Measurements from ENCODE around the gene FOXP1. TPM values are rescaled to one million over a fixed set of nuclear protein-coding genes. Genes with fewer than 3 reads are reported as not detected.

The FOXP1 gene
- polyA plus RNA-seq, 1 donor (not counting 4 experiments of a cell fraction or from before 2014, with no cell fraction given): 14.6 TPM

DNA sequence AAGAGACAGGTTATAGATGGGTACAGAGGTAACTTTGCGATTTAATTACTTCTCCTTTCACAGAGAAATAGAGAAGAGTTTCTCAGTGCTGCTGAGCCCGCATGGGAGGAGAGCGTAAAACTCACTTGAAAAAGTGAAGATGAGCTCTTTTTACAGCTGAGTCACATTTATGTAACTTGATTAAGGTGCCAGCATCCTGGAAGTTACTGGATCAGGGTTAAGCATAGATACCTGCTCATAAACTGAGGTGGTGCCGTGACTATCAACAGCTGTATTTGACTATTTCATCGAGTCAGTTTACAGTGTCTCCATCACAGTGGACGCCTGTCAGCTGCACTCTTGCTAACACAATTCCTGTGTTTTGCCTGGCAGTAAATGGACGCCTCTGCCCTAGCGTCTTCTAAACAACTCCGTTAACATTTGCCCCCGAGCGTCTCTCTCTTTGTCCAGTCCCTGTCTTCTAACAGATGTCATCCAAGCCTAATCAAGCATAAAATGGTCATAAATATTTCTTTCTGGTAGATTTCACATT, 414.6 kb downstream of the FOXP1 start:
- H3K36me3 ChIP-seq (ENCODE audit: control insufficient read depth in 2 of 2, extremely low read depth in 1 of 2, insufficient read depth in 2 of 2, low read length in 2 of 2): no peaks in the 10 kb centered on the region
- H3K4me3 ChIP-seq (ENCODE audit: control insufficient read depth in 2 of 3, extremely low read depth in 1 of 3, insufficient read depth in 2 of 3, low read depth in 1 of 3, low read length in 3 of 3): no peak overlapping the region
- FAIRE-seq: no peak
- no peak for DNase-seq (ENCODE audit: low read depth, low spot score)
- H4K20me1 ChIP-seq (ENCODE audit: control insufficient read depth, extremely low read depth, insufficient read depth, low read length): no peaks in the 10 kb centered on the region
- H3K9ac ChIP-seq (ENCODE audit: control insufficient read depth, extremely low read depth, insufficient read depth, low read length): no peak overlapping the region
- H3K4me1 ChIP-seq (ENCODE audit: control insufficient read depth, extremely low read depth, insufficient read depth, low read length): no peaks in the 10 kb centered on the region
- H3K79me2 ChIP-seq (ENCODE audit: control insufficient read depth, insufficient read depth, low read length): no peaks in the 10 kb centered on the region
- TF ChIP-seq EZH2 (IDR thresholded peaks at IDR 0.05; ENCODE audit: low read length): no peak
- TF ChIP-seq, protein P1, sequence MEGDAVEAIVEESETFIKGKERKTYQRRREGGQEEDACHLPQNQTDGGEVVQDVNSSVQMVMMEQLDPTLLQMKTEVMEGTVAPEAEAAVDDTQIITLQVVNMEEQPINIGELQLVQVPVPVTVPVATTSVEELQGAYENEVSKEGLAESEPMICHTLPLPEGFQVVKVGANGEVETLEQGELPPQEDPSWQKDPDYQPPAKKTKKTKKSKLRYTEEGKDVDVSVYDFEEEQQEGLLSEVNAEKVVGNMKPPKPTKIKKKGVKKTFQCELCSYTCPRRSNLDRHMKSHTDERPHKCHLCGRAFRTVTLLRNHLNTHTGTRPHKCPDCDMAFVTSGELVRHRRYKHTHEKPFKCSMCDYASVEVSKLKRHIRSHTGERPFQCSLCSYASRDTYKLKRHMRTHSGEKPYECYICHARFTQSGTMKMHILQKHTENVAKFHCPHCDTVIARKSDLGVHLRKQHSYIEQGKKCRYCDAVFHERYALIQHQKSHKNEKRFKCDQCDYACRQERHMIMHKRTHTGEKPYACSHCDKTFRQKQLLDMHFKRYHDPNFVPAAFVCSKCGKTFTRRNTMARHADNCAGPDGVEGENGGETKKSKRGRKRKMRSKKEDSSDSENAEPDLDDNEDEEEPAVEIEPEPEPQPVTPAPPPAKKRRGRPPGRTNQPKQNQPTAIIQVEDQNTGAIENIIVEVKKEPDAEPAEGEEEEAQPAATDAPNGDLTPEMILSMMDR (optimal IDR thresholded peaks at IDR 0.05 in 1 of 3, IDR thresholded peaks at IDR 0.05 in 1 of 3, conservative IDR thresholded peaks at IDR 0.05 in 1 of 3; ENCODE audit: extremely low read depth in 1 of 3, insufficient read depth in 2 of 3, low read length in 3 of 3): no peak
- H3K9me3 ChIP-seq (ENCODE audit: control insufficient read depth, low read depth, low read length): no peaks in the 10 kb centered on the region
- no peak overlapping the region for H3K4me2 ChIP-seq (ENCODE audit: control insufficient read depth, extremely low read depth, insufficient read depth, low read depth, low read length)
- no peak overlapping the region for H3K27ac ChIP-seq (ENCODE audit: control insufficient read depth, insufficient read depth, low read length)
- H2AFZ ChIP-seq (ENCODE audit: control insufficient read depth, low read length): no peak overlapping the region
- dilution Hi-C loops (cut with MboI; ENCODE audit: extremely low pct_ligation_motif_present, low sequenced_read_pairs): no loop called here
- H3K9me1 ChIP-seq (ENCODE audit: control insufficient read depth, extremely low read depth, insufficient read depth, low read length): no peaks in the 10 kb centered on the region
- H3K27me3 ChIP-seq (ENCODE audit: control insufficient read depth, extremely low read depth, insufficient read depth, low read length): no peaks in the 10 kb centered on the region

DNA sequence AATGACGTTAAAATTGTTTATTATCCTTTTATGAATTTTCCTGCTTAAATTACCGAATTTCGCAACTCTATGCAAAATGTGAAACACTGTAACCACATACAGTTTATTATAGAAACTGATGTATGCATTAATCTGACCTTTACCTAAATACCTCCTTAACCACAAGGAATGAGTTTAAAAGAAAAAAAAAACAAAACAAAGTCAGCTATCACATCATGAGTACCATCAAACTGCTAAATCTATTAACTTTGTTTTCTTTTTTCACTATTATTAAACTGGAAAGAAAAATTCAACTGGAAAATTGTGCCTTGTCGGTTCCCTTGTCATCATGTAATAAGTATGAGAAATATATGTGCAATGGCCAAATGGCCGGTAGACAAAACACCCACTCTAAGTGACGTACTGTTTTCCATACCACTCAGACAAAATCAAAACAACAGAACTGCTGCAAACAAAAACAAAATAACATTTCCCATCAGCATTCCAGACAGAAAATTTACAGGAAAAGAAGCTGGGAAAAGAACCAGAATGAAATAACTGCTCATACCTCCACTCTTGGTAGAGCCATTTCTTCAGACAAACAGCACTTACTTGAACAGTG, 415.3 kb downstream of the FOXP1 start:
- no peak for DNase-seq (ENCODE audit: low read depth, low spot score)
- dilution Hi-C loops (cut with MboI; ENCODE audit: extremely low pct_ligation_motif_present, low sequenced_read_pairs): no loop called here
- no peak overlapping the region for H3K27ac ChIP-seq (ENCODE audit: control insufficient read depth, insufficient read depth, low read length)

More for the DNA sequence above, 415.3 kb downstream of the FOXP1 start:
- no peak for TF ChIP-seq EZH2 (IDR thresholded peaks at IDR 0.05; ENCODE audit: low read length)
- TF ChIP-seq, protein P1 (optimal IDR thresholded peaks at IDR 0.05 in 1 of 3, IDR thresholded peaks at IDR 0.05 in 1 of 3, conservative IDR thresholded peaks at IDR 0.05 in 1 of 3; ENCODE audit: extremely low read depth in 1 of 3, insufficient read depth in 2 of 3, low read length in 3 of 3): no peak
- no peaks in the 10 kb centered on the region for H3K79me2 ChIP-seq (ENCODE audit: control insufficient read depth, insufficient read depth, low read length)
- no peaks in the 10 kb centered on the region for H3K9me3 ChIP-seq (ENCODE audit: control insufficient read depth, low read depth, low read length)
- H4K20me1 ChIP-seq (ENCODE audit: control insufficient read depth, extremely low read depth, insufficient read depth, low read length): no peaks in the 10 kb centered on the region
- H2AFZ ChIP-seq (ENCODE audit: control insufficient read depth, low read length): no peak overlapping the region
- no peak overlapping the region for H3K9ac ChIP-seq (ENCODE audit: control insufficient read depth, extremely low read depth, insufficient read depth, low read length)
- no peak overlapping the region for H3K4me3 ChIP-seq (ENCODE audit: control insufficient read depth in 2 of 3, extremely low read depth in 1 of 3, insufficient read depth in 2 of 3, low read depth in 1 of 3, low read length in 3 of 3)
- H3K4me1 ChIP-seq (ENCODE audit: control insufficient read depth, extremely low read depth, insufficient read depth, low read length): no peaks in the 10 kb centered on the region
- H3K36me3 ChIP-seq (ENCODE audit: control insufficient read depth in 2 of 2, extremely low read depth in 1 of 2, insufficient read depth in 2 of 2, low read length in 2 of 2): no peaks in the 10 kb centered on the region
- H3K4me2 ChIP-seq (ENCODE audit: control insufficient read depth, extremely low read depth, insufficient read depth, low read depth, low read length): no peak overlapping the region
- no peak for FAIRE-seq
- H3K27me3 ChIP-seq (ENCODE audit: control insufficient read depth, extremely low read depth, insufficient read depth, low read length): no peaks in the 10 kb centered on the region
- H3K9me1 ChIP-seq (ENCODE audit: control insufficient read depth, extremely low read depth, insufficient read depth, low read length): no peaks in the 10 kb centered on the region

Data from keratinocyte (primary cell).